ENCODE measurements around the gene LGALS9B.
"Not testable (repeated sequence)": the region's sequence is repeated elsewhere in the genome, so short reads cannot be mapped to it uniquely, and the experiment has no call there.

Gene LGALS9B

DNA sequence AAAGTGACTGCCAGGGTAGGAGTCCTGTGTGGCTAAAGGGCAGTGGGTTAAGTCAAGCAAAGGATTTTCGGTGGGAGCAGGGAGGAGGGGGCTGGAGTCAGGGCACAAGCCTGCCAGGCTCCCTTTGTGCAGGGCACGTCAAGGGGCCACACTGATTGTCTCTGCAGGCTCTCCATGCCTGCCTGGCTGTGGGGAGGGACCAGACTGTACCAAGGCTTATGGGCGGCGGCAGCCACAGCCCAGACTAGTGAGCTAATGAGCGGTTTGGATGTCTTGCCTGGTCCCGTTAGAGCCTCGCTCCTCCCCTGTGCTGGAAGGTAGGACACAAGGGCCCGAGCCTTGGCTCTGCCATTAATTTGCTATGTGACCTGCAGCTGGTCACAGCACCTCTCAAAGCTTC lies 25.6 kb upstream of the LGALS9B start:
- H3K27me3 Mint-ChIP-seq; H3K9me3 Mint-ChIP-seq; ATAC-seq (replicated peaks; ENCODE audit: extremely low read depth, poor library complexity, severe bottlenecking); DNase-seq (ENCODE audit: low spot score in 2 of 2); H3K4me1 Mint-ChIP-seq; H3K4me3 Mint-ChIP-seq; H3K27ac Mint-ChIP-seq (ENCODE audit: low read depth); H3K36me3 Mint-ChIP-seq (ENCODE audit: insufficient read depth): not testable (repeated sequence)

DNA sequence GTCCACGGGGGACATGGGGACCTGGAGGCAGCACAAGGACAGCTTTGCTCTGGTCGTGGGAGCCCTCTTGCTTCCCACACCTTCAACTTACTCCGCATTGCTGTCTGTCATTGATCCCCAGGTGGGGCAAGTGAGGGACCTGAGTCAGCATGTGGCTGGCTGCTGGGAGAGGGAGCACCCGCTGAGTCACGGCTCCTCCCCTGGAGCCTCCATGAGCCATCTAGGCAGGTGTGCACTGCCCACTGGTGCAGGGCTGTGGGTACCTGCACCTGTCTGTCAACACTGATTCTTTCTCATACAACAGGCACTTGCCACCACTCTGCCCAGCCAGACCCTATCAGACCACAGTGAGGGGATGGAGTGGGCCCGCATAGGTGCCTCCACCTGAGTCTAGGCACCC lies 24.8 kb upstream of the LGALS9B start:
- H3K4me1 Mint-ChIP-seq; H3K27me3 Mint-ChIP-seq; H3K27ac Mint-ChIP-seq (ENCODE audit: low read depth); H3K4me3 Mint-ChIP-seq; H3K36me3 Mint-ChIP-seq (ENCODE audit: insufficient read depth); H3K9me3 Mint-ChIP-seq; DNase-seq (ENCODE audit: low spot score in 2 of 2); ATAC-seq (replicated peaks; ENCODE audit: extremely low read depth, poor library complexity, severe bottlenecking): not testable (repeated sequence)

DNA sequence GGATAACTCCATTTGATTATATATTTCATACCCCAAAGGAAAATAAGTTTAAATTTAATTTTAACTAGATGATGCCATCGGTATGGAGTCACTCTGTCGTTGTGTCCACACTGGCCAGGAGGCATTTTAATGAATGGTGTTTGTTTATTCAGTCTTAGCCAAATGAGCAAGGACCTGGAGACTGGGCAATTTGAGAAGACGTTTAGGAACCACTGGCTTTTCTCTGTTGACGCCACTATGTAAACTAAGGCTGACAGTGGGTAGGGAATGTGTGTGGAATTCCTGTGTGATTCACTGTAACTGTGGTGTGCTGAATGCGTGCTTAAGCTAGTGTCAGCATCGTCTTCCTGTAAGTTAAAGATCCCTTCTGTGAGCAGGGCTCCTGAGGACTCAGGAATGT lies 17.6 kb upstream of the LGALS9B start:
- H3K36me3 Mint-ChIP-seq (ENCODE audit: insufficient read depth); DNase-seq (ENCODE audit: low spot score in 2 of 2); H3K4me1 Mint-ChIP-seq; H3K9me3 Mint-ChIP-seq; ATAC-seq (replicated peaks; ENCODE audit: extremely low read depth, poor library complexity, severe bottlenecking); H3K27ac Mint-ChIP-seq (ENCODE audit: low read depth); H3K27me3 Mint-ChIP-seq; H3K4me3 Mint-ChIP-seq: not testable (repeated sequence)

DNA sequence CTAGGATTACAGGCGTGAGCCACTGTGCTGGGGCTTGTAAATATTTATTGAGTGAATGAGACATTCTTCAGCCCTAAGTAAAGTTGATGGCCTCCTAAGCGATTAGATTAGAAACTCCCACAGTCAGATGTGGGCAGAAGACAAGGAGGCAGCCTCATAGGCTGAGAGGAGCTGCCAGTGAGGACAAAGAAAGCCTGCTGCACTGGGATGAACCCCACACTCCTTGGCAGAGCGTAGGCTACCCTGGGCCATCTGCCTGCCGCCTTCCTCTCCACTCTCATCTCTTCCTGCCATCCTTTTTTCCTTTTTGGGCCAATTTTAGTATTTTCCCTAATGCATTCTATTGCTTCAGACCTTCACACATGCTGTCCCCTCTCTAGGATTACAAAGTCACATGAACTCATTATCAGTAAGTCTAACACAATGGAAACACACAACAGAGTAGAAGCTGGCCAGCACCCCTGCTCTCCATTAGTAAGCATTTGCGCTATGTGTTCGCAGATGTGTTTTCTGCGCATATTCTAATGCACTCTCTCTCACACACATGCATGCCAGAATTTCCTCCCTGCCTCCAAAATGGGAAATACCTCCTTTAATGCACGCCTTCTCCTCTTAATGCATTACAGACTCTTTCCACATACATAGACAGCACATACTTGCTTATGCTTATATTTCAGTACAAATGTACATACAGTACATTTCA lies 12.7 kb upstream of the LGALS9B start:
- not testable (repeated sequence) for H3K9me3 Mint-ChIP-seq; H3K36me3 Mint-ChIP-seq (ENCODE audit: insufficient read depth); H3K27me3 Mint-ChIP-seq; DNase-seq (ENCODE audit: low spot score in 2 of 2); ATAC-seq (replicated peaks; ENCODE audit: extremely low read depth, poor library complexity, severe bottlenecking); H3K4me1 Mint-ChIP-seq; H3K4me3 Mint-ChIP-seq
- H3K27ac Mint-ChIP-seq (ENCODE audit: low read depth): peak overlapping the region; percentile 75

DNA sequence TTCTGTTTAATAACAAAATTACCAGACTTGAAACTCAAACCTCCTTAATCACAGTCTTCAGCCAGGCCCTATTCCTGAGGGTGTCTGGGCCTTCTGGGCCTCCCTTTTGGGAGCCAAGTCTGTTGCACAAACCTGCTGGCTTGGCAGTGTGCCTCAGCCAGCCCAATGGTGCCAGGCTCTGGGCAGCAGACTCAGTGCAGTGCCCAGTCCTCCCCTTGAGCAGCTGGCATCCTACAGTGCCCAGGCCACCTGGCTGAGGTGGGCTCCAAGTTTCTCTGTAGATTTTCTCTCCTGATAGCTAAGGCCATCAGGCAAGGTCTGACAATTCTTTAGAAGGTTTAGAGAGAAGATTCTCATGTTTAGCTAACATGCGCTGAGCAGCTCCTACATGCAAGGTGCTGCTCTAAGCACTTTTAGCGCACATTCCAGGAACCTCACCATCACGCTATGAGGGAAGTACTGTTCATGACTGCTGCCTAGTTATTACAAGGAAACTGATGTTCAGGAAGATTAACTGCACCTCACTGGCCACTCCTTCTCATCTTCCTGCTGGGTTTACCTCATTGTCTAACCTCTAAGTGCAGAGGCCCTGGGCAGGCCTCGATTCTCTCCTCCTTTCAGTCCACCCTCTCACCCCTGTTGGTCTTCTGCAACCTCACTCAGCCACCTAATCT lies 10.2 kb upstream of the LGALS9B start:
- not testable (repeated sequence) for H3K9me3 Mint-ChIP-seq; H3K4me3 Mint-ChIP-seq; H3K27ac Mint-ChIP-seq (ENCODE audit: low read depth); DNase-seq (ENCODE audit: low spot score in 2 of 2); ATAC-seq (replicated peaks; ENCODE audit: extremely low read depth, poor library complexity, severe bottlenecking); H3K4me1 Mint-ChIP-seq; H3K27me3 Mint-ChIP-seq; H3K36me3 Mint-ChIP-seq (ENCODE audit: insufficient read depth)

DNA sequence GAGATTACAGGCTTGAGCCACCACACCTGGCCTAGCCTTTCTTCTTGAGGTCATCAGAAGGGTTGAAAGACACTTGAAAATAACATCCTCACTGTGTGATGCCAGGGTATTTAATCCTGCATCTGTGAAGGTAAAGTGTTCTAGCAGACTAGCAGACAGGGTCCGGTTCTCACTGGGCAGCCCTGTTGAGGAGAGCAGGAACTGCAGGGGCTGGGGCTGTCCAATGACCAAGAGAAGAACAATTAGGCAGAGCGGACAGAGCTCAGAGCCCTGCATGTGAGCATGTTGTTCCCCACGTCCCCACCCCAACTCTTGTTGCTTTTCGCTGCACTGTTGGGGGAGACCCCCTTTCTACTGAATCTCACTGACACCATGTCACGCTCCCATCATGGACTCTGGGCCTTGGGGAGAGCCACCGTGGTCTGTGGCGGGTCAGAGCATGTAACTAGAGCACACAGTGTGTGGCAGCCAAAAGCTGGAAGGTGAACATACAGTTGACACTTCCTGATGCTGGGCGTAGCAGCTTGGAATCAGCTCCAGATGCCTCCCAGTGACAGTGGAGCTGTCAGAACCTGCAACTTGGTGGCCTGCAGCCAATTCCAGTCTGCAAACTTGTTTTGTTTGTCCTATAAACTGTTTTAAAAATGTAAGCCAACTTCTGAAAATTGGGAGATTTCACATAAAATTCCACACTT lies 7.9 kb upstream of the LGALS9B start:
- not testable (repeated sequence) for ATAC-seq (replicated peaks; ENCODE audit: extremely low read depth, poor library complexity, severe bottlenecking); H3K4me3 Mint-ChIP-seq; DNase-seq (ENCODE audit: low spot score in 2 of 2); H3K36me3 Mint-ChIP-seq (ENCODE audit: insufficient read depth); H3K27me3 Mint-ChIP-seq; H3K9me3 Mint-ChIP-seq; H3K4me1 Mint-ChIP-seq; H3K27ac Mint-ChIP-seq (ENCODE audit: low read depth)

DNA sequence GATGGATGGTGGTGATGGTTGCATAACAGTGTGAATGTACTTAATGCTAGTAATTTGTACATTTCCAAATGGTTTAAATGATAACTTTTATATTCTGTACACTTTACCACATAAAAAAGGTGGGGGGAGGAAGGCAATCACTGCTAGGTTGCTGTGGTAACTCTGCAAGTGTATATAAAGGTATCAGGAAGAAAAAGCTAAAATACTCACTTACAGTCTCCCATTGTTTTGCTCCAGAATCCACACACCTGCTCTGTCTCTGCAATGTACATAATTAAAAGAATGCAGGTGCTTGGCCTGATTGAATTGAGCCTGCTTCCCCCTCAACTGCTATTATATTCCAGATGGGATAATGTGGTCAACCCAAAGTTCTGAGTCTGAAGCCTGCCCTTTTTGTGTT lies 6.7 kb upstream of the LGALS9B start:
- not testable (repeated sequence) for H3K27me3 Mint-ChIP-seq; ATAC-seq (replicated peaks; ENCODE audit: extremely low read depth, poor library complexity, severe bottlenecking); DNase-seq (ENCODE audit: low spot score in 2 of 2); H3K36me3 Mint-ChIP-seq (ENCODE audit: insufficient read depth); H3K9me3 Mint-ChIP-seq; H3K4me1 Mint-ChIP-seq; H3K4me3 Mint-ChIP-seq; H3K27ac Mint-ChIP-seq (ENCODE audit: low read depth)

GRCh38 chr17:20469946-20470345 lies 2.6 kb upstream of the LGALS9B start:
- not testable (repeated sequence) for H3K27me3 Mint-ChIP-seq; H3K27ac Mint-ChIP-seq (ENCODE audit: low read depth)

DNA sequence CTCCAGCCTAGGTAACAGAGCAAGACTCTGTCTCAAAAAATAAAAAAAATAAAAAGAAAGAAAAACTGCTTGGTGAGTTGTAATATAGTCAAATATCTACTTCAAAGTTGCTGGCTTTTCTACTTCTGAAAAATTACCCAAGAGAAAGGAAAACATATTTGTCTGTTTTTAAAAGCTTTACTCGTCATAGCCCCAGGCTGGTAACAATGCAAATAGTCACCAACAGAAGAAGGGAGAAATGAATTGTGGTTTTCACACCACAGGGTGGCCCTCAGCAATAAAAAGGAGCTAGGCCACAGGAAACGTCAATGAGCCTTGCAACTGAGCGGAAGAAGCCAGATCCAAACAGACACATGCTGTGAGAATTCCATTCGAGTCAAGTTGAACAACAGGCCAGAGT lies 1.8 kb upstream of the LGALS9B start:
- not testable (repeated sequence) for H3K4me3 Mint-ChIP-seq
- peak; percentile 76 for ATAC-seq (replicated peaks; ENCODE audit: extremely low read depth, poor library complexity, severe bottlenecking)

More at GRCh38 chr17:20469946-20470345, 2.6 kb upstream of the LGALS9B start:
- not testable (repeated sequence) for DNase-seq (ENCODE audit: low spot score in 2 of 2); H3K4me3 Mint-ChIP-seq; H3K36me3 Mint-ChIP-seq (ENCODE audit: insufficient read depth); H3K4me1 Mint-ChIP-seq; ATAC-seq (replicated peaks; ENCODE audit: extremely low read depth, poor library complexity, severe bottlenecking); H3K9me3 Mint-ChIP-seq

GRCh38 chr17:20466999-20467398 lies 340 bp downstream of the LGALS9B start:
- ATAC-seq (replicated peaks; ENCODE audit: extremely low read depth, poor library complexity, severe bottlenecking); H3K36me3 Mint-ChIP-seq (ENCODE audit: insufficient read depth); H3K4me1 Mint-ChIP-seq; DNase-seq (ENCODE audit: low spot score in 2 of 2); H3K27me3 Mint-ChIP-seq; H3K9me3 Mint-ChIP-seq: not testable (repeated sequence)
- peak overlapping the region; percentile 58 for H3K4me3 Mint-ChIP-seq
- H3K27ac Mint-ChIP-seq (ENCODE audit: low read depth): peak overlapping the region; percentile 21

More for the DNA sequence above, 1.8 kb upstream of the LGALS9B start:
- not testable (repeated sequence) for H3K27me3 Mint-ChIP-seq; H3K36me3 Mint-ChIP-seq (ENCODE audit: insufficient read depth); DNase-seq (ENCODE audit: low spot score in 2 of 2); H3K4me1 Mint-ChIP-seq; H3K9me3 Mint-ChIP-seq
- peak overlapping the region; percentile 38 for H3K27ac Mint-ChIP-seq (ENCODE audit: low read depth)

DNA sequence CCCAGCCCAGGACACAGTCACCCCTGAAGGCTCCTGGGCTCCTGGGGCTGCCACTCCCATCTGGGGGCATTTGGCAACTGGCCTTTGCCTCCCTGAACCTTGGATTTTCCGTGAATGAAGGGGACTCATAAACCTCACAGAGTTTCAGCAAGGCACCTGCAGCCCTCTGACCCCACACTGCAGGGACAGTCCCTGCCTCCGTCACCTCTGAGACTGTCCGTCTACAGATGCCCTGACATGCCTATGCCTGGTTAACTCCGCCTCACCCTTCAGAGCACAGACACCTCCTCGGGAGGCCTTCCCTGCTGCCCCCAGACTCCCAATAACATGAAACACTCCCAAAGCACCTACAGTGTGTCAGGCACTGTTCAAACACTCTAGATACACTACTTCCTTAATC lies 786 bp downstream of the LGALS9B start:
- not testable (repeated sequence) for DNase-seq (ENCODE audit: low spot score in 2 of 2); H3K9me3 Mint-ChIP-seq; H3K27ac Mint-ChIP-seq (ENCODE audit: low read depth); H3K36me3 Mint-ChIP-seq (ENCODE audit: insufficient read depth); H3K4me3 Mint-ChIP-seq; ATAC-seq (replicated peaks; ENCODE audit: extremely low read depth, poor library complexity, severe bottlenecking); H3K27me3 Mint-ChIP-seq; H3K4me1 Mint-ChIP-seq

GRCh38 chr17:20465535-20465934 lies 1.8 kb downstream of the LGALS9B start:
- not testable (repeated sequence) for H3K9me3 Mint-ChIP-seq; H3K4me1 Mint-ChIP-seq; DNase-seq (ENCODE audit: low spot score in 2 of 2); ATAC-seq (replicated peaks; ENCODE audit: extremely low read depth, poor library complexity, severe bottlenecking); H3K36me3 Mint-ChIP-seq (ENCODE audit: insufficient read depth); H3K4me3 Mint-ChIP-seq; H3K27me3 Mint-ChIP-seq; H3K27ac Mint-ChIP-seq (ENCODE audit: low read depth)

- H3K9me3 Mint-ChIP-seq; H3K27ac Mint-ChIP-seq (ENCODE audit: low read depth); H3K4me3 Mint-ChIP-seq; H3K36me3 Mint-ChIP-seq (ENCODE audit: insufficient read depth); H3K4me1 Mint-ChIP-seq; DNase-seq (ENCODE audit: low spot score in 2 of 2); ATAC-seq (replicated peaks; ENCODE audit: extremely low read depth, poor library complexity, severe bottlenecking); H3K27me3 Mint-ChIP-seq: not testable (repeated sequence)
Observed at GRCh38 chr17:20464854-20465414, 2.4 kb downstream of the LGALS9B start.

Measured in central memory CD8-positive, alpha-beta T cell (primary cell).